A673 (cell line): ENCODE data around the gene PFKFB4.

Experiments
- EZH2 ChIP-seq: fragments of 200-600 bp; sonication (generic); IDR thresholded peaks from 2 replicates; pipeline ENCODE4 v1.6.1; 2017; ENCODE audit warnings: borderline replicate concordance, low read depth, mild to moderate bottlenecking, mixed read lengths, antibody characterized with exemption, low read length; ENCODE audit not compliant: poor library complexity, severe bottlenecking
- TF ChIP-seq, protein P1 (sequence below): fragments of 300-800, 200-600 bp; sonication (generic); conservative IDR thresholded peaks from 2 replicates; pipeline ENCODE4 v1.5.1; 2017; ENCODE audit warnings: low read depth, mild to moderate bottlenecking, antibody characterized with exemption, low read length, moderate library complexity, mixed read lengths

DNA sequence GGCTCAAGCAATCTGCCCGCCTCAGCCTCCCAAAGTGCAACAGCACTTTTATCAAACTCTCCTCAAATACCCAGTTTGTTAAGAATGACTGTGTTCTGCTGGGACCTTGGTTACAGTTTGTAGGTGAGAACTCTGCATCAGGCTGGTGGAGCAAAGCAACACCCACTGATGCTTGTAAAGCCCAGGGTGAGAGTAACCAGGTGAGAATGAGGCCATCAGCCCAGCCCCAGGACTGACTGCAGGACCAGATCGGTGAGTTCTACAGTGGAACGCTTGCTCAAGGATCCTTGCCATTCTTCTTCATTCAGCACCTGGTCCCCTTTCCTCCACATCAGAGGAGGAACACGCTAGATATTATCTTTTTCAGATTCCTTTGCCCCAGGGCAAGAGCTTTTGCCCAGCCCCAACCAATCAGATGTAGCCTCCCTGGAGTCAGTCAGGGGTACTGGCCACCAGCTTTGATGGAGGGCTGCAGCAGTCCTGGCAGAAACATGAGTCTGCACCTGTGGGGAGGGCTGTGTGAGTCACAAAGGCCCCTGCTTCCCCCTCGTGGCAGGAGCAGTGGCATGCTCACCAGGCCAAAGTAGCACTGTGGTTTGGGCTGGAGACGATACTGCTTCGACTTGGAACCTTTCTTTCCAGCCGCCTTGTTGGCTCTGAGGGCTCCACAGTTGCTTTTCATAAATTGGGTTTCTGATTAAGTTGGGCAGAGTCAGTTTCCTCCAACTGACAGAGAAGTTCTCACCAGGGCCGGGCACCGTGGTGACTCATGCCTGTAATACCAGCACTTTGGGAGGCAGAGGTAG is 49.1 kb downstream of the PFKFB4 start:
- TF ChIP-seq, protein P1, sequence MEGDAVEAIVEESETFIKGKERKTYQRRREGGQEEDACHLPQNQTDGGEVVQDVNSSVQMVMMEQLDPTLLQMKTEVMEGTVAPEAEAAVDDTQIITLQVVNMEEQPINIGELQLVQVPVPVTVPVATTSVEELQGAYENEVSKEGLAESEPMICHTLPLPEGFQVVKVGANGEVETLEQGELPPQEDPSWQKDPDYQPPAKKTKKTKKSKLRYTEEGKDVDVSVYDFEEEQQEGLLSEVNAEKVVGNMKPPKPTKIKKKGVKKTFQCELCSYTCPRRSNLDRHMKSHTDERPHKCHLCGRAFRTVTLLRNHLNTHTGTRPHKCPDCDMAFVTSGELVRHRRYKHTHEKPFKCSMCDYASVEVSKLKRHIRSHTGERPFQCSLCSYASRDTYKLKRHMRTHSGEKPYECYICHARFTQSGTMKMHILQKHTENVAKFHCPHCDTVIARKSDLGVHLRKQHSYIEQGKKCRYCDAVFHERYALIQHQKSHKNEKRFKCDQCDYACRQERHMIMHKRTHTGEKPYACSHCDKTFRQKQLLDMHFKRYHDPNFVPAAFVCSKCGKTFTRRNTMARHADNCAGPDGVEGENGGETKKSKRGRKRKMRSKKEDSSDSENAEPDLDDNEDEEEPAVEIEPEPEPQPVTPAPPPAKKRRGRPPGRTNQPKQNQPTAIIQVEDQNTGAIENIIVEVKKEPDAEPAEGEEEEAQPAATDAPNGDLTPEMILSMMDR, result peak; percentile 46
- TF ChIP-seq EZH2, result no peak
